ENCODE measurements around the gene CWF19L2.
A peak's percentile ranks its signal among the peaks of the same experiment; 100 is the strongest.
"Not testable (repeated sequence)": the region's sequence is repeated elsewhere in the genome, so short reads cannot be mapped to it uniquely, and the experiment has no call there.

CWF19L2 gene

GRCh38 chr11:107457558-107458271 is at the start of gene CWF19L2:
TSS of gene CWF19L2 (minus strand) at chr11:107457825. CDS start at chr11:107457816, 9 bp downstream.
- peak; percentile 95 for DNase-seq

GRCh38 chr11:107505647-107506225 is 48.1 kb upstream of the CWF19L2 start:
- DNase-seq, result no peak

- DNase-seq, result no peak
These were observed 47.4 kb upstream of the CWF19L2 start for GRCh38 chr11:107504981-107505380.

GRCh38 chr11:107501713-107502112 is 44.1 kb upstream of the CWF19L2 start:
- no peak for DNase-seq

- not testable (repeated sequence) for DNase-seq
These were observed 39.7 kb upstream of the CWF19L2 start for GRCh38 chr11:107497371-107497770.

GRCh38 chr11:107496011-107496410 is 38.4 kb upstream of the CWF19L2 start:
- DNase-seq, result no peak

- DNase-seq, result no peak
These were observed 36.4 kb upstream of the CWF19L2 start for GRCh38 chr11:107494055-107494454.

- DNase-seq, result no peak
These were observed 35.5 kb upstream of the CWF19L2 start for GRCh38 chr11:107493117-107493516.

GRCh38 chr11:107490836-107491235 is 33.2 kb upstream of the CWF19L2 start:
- no peak for DNase-seq

GRCh38 chr11:107482234-107482633 is 24.6 kb upstream of the CWF19L2 start:
- DNase-seq, result no peak

- DNase-seq, result no peak
These were observed 21.3 kb upstream of the CWF19L2 start for GRCh38 chr11:107478922-107479321.

GRCh38 chr11:107477820-107478219 is 20.2 kb upstream of the CWF19L2 start:
- DNase-seq, result no peak

GRCh38 chr11:107473792-107474191 is 16.2 kb upstream of the CWF19L2 start:
- no peak for DNase-seq

GRCh38 chr11:107472966-107473365 is 15.3 kb upstream of the CWF19L2 start:
- DNase-seq, result no peak

GRCh38 chr11:107468596-107468995 is 11.0 kb upstream of the CWF19L2 start:
- DNase-seq, result no peak

GRCh38 chr11:107467696-107468095 is 10.1 kb upstream of the CWF19L2 start:
- no peak for DNase-seq

GRCh38 chr11:107466275-107466866 is 8.7 kb upstream of the CWF19L2 start:
- DNase-seq, result not testable (repeated sequence)

GRCh38 chr11:107457205-107457557 is 444 bp downstream of the CWF19L2 start:
- no peak for DNase-seq

- no peak for DNase-seq
These were observed 3.9 kb downstream of the CWF19L2 start for GRCh38 chr11:107453594-107454286.

GRCh38 chr11:107446822-107447431 is 10.7 kb downstream of the CWF19L2 start:
- DNase-seq, result no peak

- DNase-seq, result no peak
These were observed 14.9 kb downstream of the CWF19L2 start for GRCh38 chr11:107442715-107443215.

- DNase-seq, result no peak
These were observed 17.9 kb downstream of the CWF19L2 start for GRCh38 chr11:107439586-107440167.

GRCh38 chr11:107438148-107438547 is 19.5 kb downstream of the CWF19L2 start:
- no peak for DNase-seq

All from CD4-positive, alpha-beta T cell treated with Interleukin-17A for 1 hour (primary cell).